Sigmoid colon (tissue), 4 donors: ENCODE results near the gene GRAP.

ENCODE experiments used
- CTCF ChIP-seq, 4 experiments: fragments of 450-650 bp in 3 of 4; fragments of 200-600 bp in 1 of 4; IDR thresholded peaks; one replicate each; pipeline ENCODE4 v1.5.1; 2016 to 2019; ENCODE audit warnings: antibody characterized with exemption in 4 of 4, mild to moderate bottlenecking in 3 of 4, moderate library complexity in 2 of 4
- EP300 ChIP-seq, 4 donors: sonication (generic); formaldehyde crosslinking; IDR thresholded peaks; one replicate each; pipeline ENCODE4 v1.6.1; 2017; ENCODE audit warnings: antibody characterized with exemption in 4 of 4

- TF ChIP-seq CTCF (IDR thresholded peaks at IDR 0.05) (no peak), EP300 (IDR thresholded peaks at IDR 0.05) (no peak)
These were observed 51.5 kb downstream of the GRAP start for GRCh38 chr17:18995220-18995619.
